LNCAP (cell line): Measurements from ENCODE around the gene RNF215.
A peak's percentile ranks its signal among the peaks of the same experiment; 100 is the strongest.

Experiments
- CTCF ChIP-seq: fragments of 450-650 bp; IDR thresholded peaks from 2 replicates; pipeline ENCODE4 v1.5.1; 2017; ENCODE audit warnings: mild to moderate bottlenecking

Gene RNF215

GRCh38 chr22:30386960-30387827 is at the start of gene RNF215:
RNF215 (minus strand) TSS chr22:30387411; CDS start chr22:30387313, 98 bp downstream.
- TF ChIP-seq CTCF, result peak; percentile 94

- TF ChIP-seq CTCF, result no peak
Measured at GRCh38 chr22:30436196-30436595, 49.0 kb upstream of the RNF215 start.

- no peak for TF ChIP-seq CTCF
Measured at GRCh38 chr22:30435674-30436126, 48.5 kb upstream of the RNF215 start.

GRCh38 chr22:30434843-30435242 is 47.6 kb upstream of the RNF215 start:
- TF ChIP-seq CTCF, result no peak

- no peak for TF ChIP-seq CTCF
Measured at GRCh38 chr22:30433773-30434172, 46.6 kb upstream of the RNF215 start.

- no peak for TF ChIP-seq CTCF
Measured at GRCh38 chr22:30433227-30433626, 46.0 kb upstream of the RNF215 start.

- no peak for TF ChIP-seq CTCF
Measured at GRCh38 chr22:30432520-30432919, 45.3 kb upstream of the RNF215 start.
